CD4-positive, alpha-beta T cell treated with Interleukin-6 at 100 ng/mL for 8 hours (primary cell): Measurements from ENCODE around the gene DUSP11.
"Not testable (repeated sequence)": the region's sequence is repeated elsewhere in the genome, so short reads cannot be mapped to it uniquely, and the experiment has no call there.

Experiments used
- DNase-seq: peaks from one replicate; pipeline ENCODE4 v3.0.0-alpha.2; 2020; ENCODE audit warnings: mixed read lengths, low spot score

DUSP11 gene

GRCh38 chr2:73779467-73780236 lies at the start of gene DUSP11:
DUSP11 (minus strand) TSS chr2:73780103; CDS start chr2:73779974, 129 bp downstream.
- peak; percentile 95 for DNase-seq

GRCh38 chr2:73828818-73829570 lies 49.1 kb upstream of the DUSP11 start, which contains the start of gene STAMBP:
STAMBP (plus strand) TSS chr2:73828961; CDS start chr2:73830857, 1,896 bp downstream.
- peak; percentile 93 for DNase-seq

GRCh38 chr2:73828389-73828817 lies 48.5 kb upstream of the DUSP11 start:
- no peak for DNase-seq

- no peak for DNase-seq
These were observed 47.9 kb upstream of the DUSP11 start for GRCh38 chr2:73827660-73828388.

GRCh38 chr2:73827018-73827417 lies 47.1 kb upstream of the DUSP11 start:
- no peak for DNase-seq

- DNase-seq = no peak
These were observed 45.5 kb upstream of the DUSP11 start for GRCh38 chr2:73825408-73825807.

- peak; percentile 67 for DNase-seq
These were observed 44.1 kb upstream of the DUSP11 start for GRCh38 chr2:73823916-73824523.

GRCh38 chr2:73823416-73823815 lies 43.5 kb upstream of the DUSP11 start:
- DNase-seq = no peak

GRCh38 chr2:73822991-73823390 lies 43.1 kb upstream of the DUSP11 start:
- DNase-seq = no peak

GRCh38 chr2:73822276-73822675 lies 42.4 kb upstream of the DUSP11 start:
- no peak for DNase-seq

GRCh38 chr2:73821669-73822068 lies 41.8 kb upstream of the DUSP11 start:
- no peak for DNase-seq

GRCh38 chr2:73821227-73821626 lies 41.3 kb upstream of the DUSP11 start:
- DNase-seq = no peak

GRCh38 chr2:73818296-73818695 lies 38.4 kb upstream of the DUSP11 start:
- no peak for DNase-seq

- no peak for DNase-seq
These were observed 32.7 kb upstream of the DUSP11 start for GRCh38 chr2:73812635-73813034.

- no peak for DNase-seq
These were observed 32.0 kb upstream of the DUSP11 start for GRCh38 chr2:73811878-73812277.

- not testable (repeated sequence) for DNase-seq
These were observed 4.0 kb upstream of the DUSP11 start, which contains the start of gene C2orf78 for GRCh38 chr2:73783883-73784282. C2orf78 (plus strand) TSS chr2:73784183; CDS start chr2:73784310, 127 bp downstream.

GRCh38 chr2:73783402-73783801 lies 3.5 kb upstream of the DUSP11 start:
- DNase-seq = not testable (repeated sequence)

- no peak for DNase-seq
These were observed 307 bp upstream of the DUSP11 start for GRCh38 chr2:73780237-73780582.

GRCh38 chr2:73778867-73779466 lies 936 bp downstream of the DUSP11 start:
- not testable (repeated sequence) for DNase-seq

GRCh38 chr2:73776869-73777519 lies 2.9 kb downstream of the DUSP11 start:
- DNase-seq = no peak

- no peak for DNase-seq
These were observed 3.5 kb downstream of the DUSP11 start for GRCh38 chr2:73776381-73776780.
